HepG2 (cell line): ENCODE measurements around the gene C20orf96. TPM values are rescaled to one million over a fixed set of nuclear protein-coding genes. Genes with fewer than 3 reads are reported as not detected.

Experiments used
- DMAP1 ChIP-seq: IDR thresholded peaks from 2 replicates; pipeline ENCODE4 v1.6.1; 2016
- E2F1 ChIP-seq: sonication (generic); formaldehyde crosslinking; IDR thresholded peaks from 2 replicates; pipeline ENCODE4 v1.5.0; 2020; ENCODE audit warnings: missing genetic modification reagents
- HMGXB4 ChIP-seq, 2 experiments: sonication (generic) in 1 of 2; formaldehyde crosslinking in 1 of 2; IDR thresholded peaks; 2 replicates each; pipeline versions ENCODE4 v1.4.0 to v1.6.1; 2018 to 2020; ENCODE audit warnings: missing genetic modification reagents in 2 of 2, borderline replicate concordance in 1 of 2, low read depth in 1 of 2, mild to moderate bottlenecking in 1 of 2, missing biosample characterization in 1 of 2
- HOXA7 ChIP-seq: sonication (generic); formaldehyde crosslinking; IDR thresholded peaks from 2 replicates; pipeline ENCODE4 v1.8.1; 2022; ENCODE audit warnings: mild to moderate bottlenecking, missing genetic modification reagents, moderate library complexity
- PHF5A ChIP-seq: IDR thresholded peaks from one replicate; pipeline ENCODE4 v1.6.1; 2018; ENCODE audit warnings: low read depth, missing genetic modification reagents; ENCODE audit not compliant: unreplicated experiment
- POGK ChIP-seq: sonication (generic); formaldehyde crosslinking; conservative IDR thresholded peaks from 2 replicates; pipeline ENCODE4 v1.8.0; 2022; ENCODE audit warnings: mild to moderate bottlenecking, moderate library complexity, missing genetic modification reagents
- PRDM15 ChIP-seq: sonication (generic); formaldehyde crosslinking; IDR thresholded peaks from 2 replicates; pipeline ENCODE4 v1.4.0; 2020; ENCODE audit warnings: missing genetic modification reagents
- SP2 ChIP-seq: sonication (generic); formaldehyde crosslinking; IDR thresholded peaks from 2 replicates; pipeline ENCODE4 v1.5.1; 2020; ENCODE audit warnings: mild to moderate bottlenecking, missing genetic modification reagents
- SRF ChIP-seq: IDR thresholded peaks from 2 replicates; pipeline ENCODE4 v1.6.1; 2011; ENCODE audit warnings: mild to moderate bottlenecking, low read depth, low read length, moderate library complexity
- TARDBP ChIP-seq: sonication (generic); formaldehyde crosslinking; IDR thresholded peaks from 2 replicates; pipeline ENCODE4 v1.8.0; 2022; ENCODE audit warnings: mild to moderate bottlenecking, missing genetic modification reagents
- TEAD2 ChIP-seq: sonication (generic); formaldehyde crosslinking; IDR thresholded peaks from 2 replicates; pipeline ENCODE4 v1.9.0; 2021; ENCODE audit warnings: missing genetic modification reagents
- ZEB1 ChIP-seq: IDR thresholded peaks from 2 replicates; pipeline ENCODE4 v1.6.1; 2012; ENCODE audit warnings: mild to moderate bottlenecking, low read depth, inconsistent platforms; ENCODE audit not compliant: insufficient replicate concordance
- ZNF20 ChIP-seq: sonication (generic); formaldehyde crosslinking; IDR thresholded peaks from 2 replicates; pipeline ENCODE4 v1.4.0; 2020; ENCODE audit warnings: mild to moderate bottlenecking, moderate library complexity, missing genetic modification reagents
- ZNF607 ChIP-seq: sonication (generic); formaldehyde crosslinking; IDR thresholded peaks from 2 replicates; pipeline ENCODE4 v1.5.1; 2020; ENCODE audit warnings: missing genetic modification reagents, mild to moderate bottlenecking, borderline replicate concordance
- ZNF616 ChIP-seq: sonication (generic); formaldehyde crosslinking; IDR thresholded peaks from 2 replicates; pipeline ENCODE4 v1.5.0; 2020; ENCODE audit warnings: low read depth, mild to moderate bottlenecking, missing genetic modification reagents
- ZNF740 ChIP-seq: sonication (generic); formaldehyde crosslinking; IDR thresholded peaks from 2 replicates; pipeline ENCODE4 v1.4.0; 2020; ENCODE audit warnings: missing genetic modification reagents
- ZZZ3 ChIP-seq: sonication (generic); formaldehyde crosslinking; IDR thresholded peaks from 2 replicates; pipeline ENCODE4 v1.4.0; 2020; ENCODE audit warnings: missing genetic modification reagents, mild to moderate bottlenecking, borderline replicate concordance
- polyA plus RNA-seq, 8 experiments: library from polyadenylated mRNA; depleted of rRNA in 3 of 8; stranded (reverse) in 7 of 8; unstranded in 1 of 8; fragments of >200 nt; fragmentation: Illumina TruSeq in 4 of 8; extraction: Trizol in 4 of 8; gene quantifications; 2 replicates each; pipeline versions ENCODE4 v1.2.1 to v1.2.3, GENCODE V29; 2011 to 2016; ENCODE audit warnings: low read depth in 4 of 8, missing spikeins in 1 of 8, mixed read lengths in 1 of 8; ENCODE audit not compliant: insufficient read depth in 1 of 8
- total RNA-seq, 5 experiments: library from RNA; depleted of rRNA; stranded (reverse); fragments of >200 nt; fragmentation: Illumina TruSeq; extraction: Trizol; gene quantifications; 2 replicates each; pipeline ENCODE4 v1.2.3, GENCODE V29; 2016; ENCODE audit warnings: low read depth in 1 of 5

The C20orf96 gene
- total and polyA plus RNA-seq, 2 of the 13 experiments (the other 11 are each of a cell fraction or from before 2014, with no cell fraction given): 3.8 to 20.6 TPM

GRCh38 chr20:309841-310644 is 19.5 kb upstream of the C20orf96 start (continued):
- TF ChIP-seq POGK (CRISPR knock-in tag): no peak
- no peak for TF ChIP-seq SRF
- TF ChIP-seq SP2 (CRISPR knock-in tag): peak; percentile 80
- peak; percentile 58; the same call in 1 of the 2 replicates for TF ChIP-seq ZNF607 (CRISPR knock-in tag)
- peak; percentile 41 to 46; a peak in 1 of 4 replicates for TF ChIP-seq HMGXB4 (CRISPR knock-in tag; IDR thresholded peaks at IDR 0.05; ENCODE audit: borderline replicate concordance in 1 of 2, low read depth in 1 of 2)
- no peak for TF ChIP-seq E2F1
- TF ChIP-seq ZZZ3 (CRISPR knock-in tag): no peak
- no peak for TF ChIP-seq ZEB1
- TF ChIP-seq PHF5A: no peak
- no peak; the same call in 1 of the 2 replicates for TF ChIP-seq ZNF616 (CRISPR knock-in tag)
- peak; percentile 79 for TF ChIP-seq PRDM15
- TF ChIP-seq DMAP1 (CRISPR knock-in tag): peak; percentile 64; the same call in 1 of the 2 replicates
- TF ChIP-seq ZNF20 (CRISPR knock-in tag): no peak
- no peak for TF ChIP-seq HOXA7 (CRISPR knock-in tag)
- TF ChIP-seq TARDBP (CRISPR knock-in tag): peak; percentile 87; the same call in 1 of the 2 replicates
- TF ChIP-seq ZNF740: no peak
- no peak for TF ChIP-seq TEAD2 (CRISPR knock-in tag)
